Nasal cavity respiratory epithelium epithelial cell of viscerocranial mucosa (primary cell): ENCODE measurements around the gene PRRC2A. TPM values are rescaled to one million over a fixed set of nuclear protein-coding genes. Genes with fewer than 3 reads are reported as not detected.

Source experiments
- total RNA-seq: library from RNA; depleted of rRNA; stranded (reverse); fragments of >200 nt; gene quantifications from 2 replicates; pipeline ENCODE4 v1.2.3, GENCODE V29; 2014

Gene PRRC2A
- total RNA-seq, 1 donor from 2014 or later: 73.3 TPM

Other genes starting within 250 kb of the PRRC2A start
- gene MICA, start 217.1 kb upstream of the PRRC2A start, total RNA-seq: 44.8 and 58.8 TPM in 2 replicates
- gene MICB, start 122.6 kb upstream of the PRRC2A start, total RNA-seq: 3.7 and 5.8 TPM in 2 replicates
- gene MCCD1, start 91.8 kb upstream of the PRRC2A start, total RNA-seq: not detected in 2 replicates
- 205 and 333 TPM in 2 replicates for gene DDX39B, start 78.7 kb upstream of the PRRC2A start, total RNA-seq
- 0.28 and 0.34 TPM in 2 replicates for gene ATP6V1G2, start 74.1 kb upstream of the PRRC2A start, total RNA-seq
- gene NFKBIL1, start 73.1 kb upstream of the PRRC2A start, total RNA-seq: 25.8 and 52.3 TPM in 2 replicates
- not detected in 2 replicates for gene LTA, start 48.4 kb upstream of the PRRC2A start, total RNA-seq
- gene TNF, start 45.1 kb upstream of the PRRC2A start, total RNA-seq: under 0.01 and 0.07 TPM in 2 replicates
- gene LTB, start 38.3 kb upstream of the PRRC2A start, total RNA-seq: not detected in 2 replicates
- not detected in 2 replicates for gene LST1, start 34.4 kb upstream of the PRRC2A start, total RNA-seq
- not detected in 2 replicates for gene NCR3, start 27.7 kb upstream of the PRRC2A start, total RNA-seq
- not detected in 2 replicates for gene AIF1, start 5.5 kb upstream of the PRRC2A start, total RNA-seq
- 120 and 174 TPM in 2 replicates for gene BAG6, start 31.9 kb downstream of the PRRC2A start, total RNA-seq
- 0.28 and 0.34 TPM in 2 replicates for gene APOM, start 35.2 kb downstream of the PRRC2A start, total RNA-seq
- 24.7 and 37.6 TPM in 2 replicates for gene C6orf47, start 40.1 kb downstream of the PRRC2A start, total RNA-seq
- 9.4 and 20.2 TPM in 2 replicates for gene GPANK1, start 44.3 kb downstream of the PRRC2A start, total RNA-seq
- gene CSNK2B, start 45.4 kb downstream of the PRRC2A start, total RNA-seq: 48.2 and 76.9 TPM in 2 replicates
- gene LY6G5B, start 49.3 kb downstream of the PRRC2A start, total RNA-seq: 0.68 and 3.3 TPM in 2 replicates
- 0.07 TPM in 1 of 2 replicates, not detected in the other for gene LY6G5C, start 60.4 kb downstream of the PRRC2A start, total RNA-seq
- gene ABHD16A, start 82.6 kb downstream of the PRRC2A start, total RNA-seq: 30.8 and 46.5 TPM in 2 replicates
- gene LY6G6F, start 86.2 kb downstream of the PRRC2A start, total RNA-seq: not detected in 2 replicates
- not detected in 2 replicates for gene LY6G6D, start 94.6 kb downstream of the PRRC2A start, total RNA-seq
- under 0.01 TPM in 1 of 2 replicates, not detected in the other for gene LY6G6C, start 101.0 kb downstream of the PRRC2A start, total RNA-seq
- gene MPIG6B, start 102.7 kb downstream of the PRRC2A start, total RNA-seq: not detected in 2 replicates
- gene DDAH2, start 108.6 kb downstream of the PRRC2A start, total RNA-seq: 16.2 and 19.8 TPM in 2 replicates
- 269 and 558 TPM in 2 replicates for gene CLIC1, start 115.8 kb downstream of the PRRC2A start, total RNA-seq
- 3.4 and 3.5 TPM in 2 replicates for gene MSH5, start 119.3 kb downstream of the PRRC2A start, total RNA-seq
- 0.57 TPM in 1 of 2 replicates, not detected in the other for gene SAPCD1, start 141.9 kb downstream of the PRRC2A start, total RNA-seq
- 0.34 and 1.00 TPM in 2 replicates for gene VWA7, start 156.6 kb downstream of the PRRC2A start, total RNA-seq
- 61.2 and 98.7 TPM in 2 replicates for gene VARS1, start 175.0 kb downstream of the PRRC2A start, total RNA-seq
- gene LSM2, start 186.3 kb downstream of the PRRC2A start, total RNA-seq: 14.4 and 35.5 TPM in 2 replicates
- gene HSPA1L, start 194.6 kb downstream of the PRRC2A start, total RNA-seq: 1.0 and 1.1 TPM in 2 replicates
- gene HSPA1A, start 194.8 kb downstream of the PRRC2A start, total RNA-seq: 29.7 and 211 TPM in 2 replicates
- 81.7 and 305 TPM in 2 replicates for gene HSPA1B, start 207.0 kb downstream of the PRRC2A start, total RNA-seq
- 64.1 and 103 TPM in 2 replicates for gene NEU1, start 242.1 kb downstream of the PRRC2A start, total RNA-seq